Activated CD4-positive, alpha-beta T cell treated with anti-CD3 and anti-CD28 coated beads, Interleukin-2, amount 10 ng/mL, durations not matched to agents 7 days and 5 days (primary cell): ENCODE results near the gene DEPDC5. TPM values are rescaled to one million over a fixed set of nuclear protein-coding genes. Genes with fewer than 3 reads are reported as not detected.
"Not testable (repeated sequence)": the region's sequence is repeated elsewhere in the genome, so short reads cannot be mapped to it uniquely, and the experiment has no call there.

ENCODE experiments used
- CTCF ChIA-PET: fragments of 350-600 bp; sonication (Branson Sonifier 250); formaldehyde crosslinking; loops from one replicate; lab custom pipeline; 2021; ENCODE audit warnings: antibody characterized with exemption; lab: Charles Lee
- POLR2A ChIA-PET: fragments of 350-600 bp; sonication (Branson Sonifier 250); formaldehyde crosslinking; loops from one replicate; lab custom pipeline; 2021; ENCODE audit warnings: antibody characterized with exemption; lab: Charles Lee
- DNase-seq: peaks from one replicate; pipeline ENCODE4 v3.0.0-alpha.2; 2020
- H3K27ac Mint-ChIP-seq: one replicate; pipeline ENCODE4 v1.8.0; 2021; ENCODE audit warnings: mild to moderate bottlenecking, moderate library complexity, mixed read lengths
- H3K27me3 Mint-ChIP-seq: one replicate; pipeline ENCODE4 v1.8.0; 2021; ENCODE audit warnings: mixed read lengths
- H3K36me3 Mint-ChIP-seq: one replicate; pipeline ENCODE4 v1.8.0; 2021; ENCODE audit warnings: low read depth, mixed read lengths
- H3K4me1 Mint-ChIP-seq: one replicate; pipeline ENCODE4 v1.8.0; 2021; ENCODE audit warnings: mixed read lengths
- H3K4me3 Mint-ChIP-seq: one replicate; pipeline ENCODE4 v1.8.0; 2021; ENCODE audit warnings: mild to moderate bottlenecking, moderate library complexity, mixed read lengths
- H3K9me3 Mint-ChIP-seq: one replicate; pipeline ENCODE4 v1.8.0; 2021; ENCODE audit warnings: mixed read lengths
- total RNA-seq, 2 experiments: library from RNA; stranded (reverse); gene quantifications; one replicate each; pipeline ENCODE4 v1.2.3, GENCODE V29; 2021

Gene DEPDC5
- total RNA-seq, 2 experiments from 2014 or later, result 39.5 to 41.1 TPM

DNA sequence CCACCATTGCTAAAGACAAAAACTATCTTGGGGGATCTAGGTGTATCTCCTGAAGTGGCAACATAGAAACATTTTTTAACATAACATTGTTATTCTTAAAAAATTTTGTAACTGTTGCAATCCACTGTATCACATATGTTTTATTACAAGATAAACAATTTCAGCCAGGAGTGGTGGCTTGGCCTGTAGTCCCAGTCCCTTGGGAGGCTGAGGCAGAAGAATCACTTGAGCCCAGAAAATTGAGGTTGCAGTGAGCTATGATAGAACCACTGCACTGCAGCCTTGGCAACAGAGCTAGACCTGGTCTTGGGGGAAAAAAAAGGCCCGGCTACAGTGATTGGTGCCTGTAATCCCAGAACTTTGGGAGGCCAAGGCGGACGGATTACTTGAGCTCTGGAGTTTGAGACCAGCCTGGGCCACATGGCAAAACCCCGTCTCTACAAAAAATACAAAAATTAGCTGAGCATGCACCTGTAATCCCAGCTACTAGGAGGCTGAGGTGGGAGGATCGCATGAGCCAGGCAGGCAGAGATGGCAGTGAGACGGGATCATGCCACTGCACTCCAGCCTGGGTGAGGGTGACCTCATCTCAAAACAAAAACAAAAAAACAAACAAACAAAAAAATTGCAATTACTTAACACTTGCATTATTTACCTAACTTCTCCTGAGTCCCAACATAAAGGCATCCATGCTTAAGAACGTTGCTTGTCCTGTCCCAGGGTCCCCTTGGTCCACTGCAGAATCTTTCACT lies 1.5 kb upstream of the DEPDC5 start:
- POLR2A ChIA-PET, result interaction anchor here (0.6 kb wide), 1 partner anchor 405 kb away, joined by 4 read pairs; no protein-coding TSS in a partner anchor
- Mint-ChIP-seq H3K4me1 (peaks cover 61% of the 10 kb centered on the region), H3K9me3 (no peaks in the 10 kb centered on the region), H3K27me3 (no peaks in the 10 kb centered on the region), H3K4me3 (no peak overlapping the region), H3K36me3 (peaks cover 8% of the 10 kb centered on the region), H3K27ac (peak overlapping the region; percentile 100)
- DNase-seq, result no peak
- CTCF ChIA-PET, result interaction anchor here (1.0 kb wide), 1 partner anchor 87 kb away, joined by 3 read pairs; no protein-coding TSS in a partner anchor

DNA sequence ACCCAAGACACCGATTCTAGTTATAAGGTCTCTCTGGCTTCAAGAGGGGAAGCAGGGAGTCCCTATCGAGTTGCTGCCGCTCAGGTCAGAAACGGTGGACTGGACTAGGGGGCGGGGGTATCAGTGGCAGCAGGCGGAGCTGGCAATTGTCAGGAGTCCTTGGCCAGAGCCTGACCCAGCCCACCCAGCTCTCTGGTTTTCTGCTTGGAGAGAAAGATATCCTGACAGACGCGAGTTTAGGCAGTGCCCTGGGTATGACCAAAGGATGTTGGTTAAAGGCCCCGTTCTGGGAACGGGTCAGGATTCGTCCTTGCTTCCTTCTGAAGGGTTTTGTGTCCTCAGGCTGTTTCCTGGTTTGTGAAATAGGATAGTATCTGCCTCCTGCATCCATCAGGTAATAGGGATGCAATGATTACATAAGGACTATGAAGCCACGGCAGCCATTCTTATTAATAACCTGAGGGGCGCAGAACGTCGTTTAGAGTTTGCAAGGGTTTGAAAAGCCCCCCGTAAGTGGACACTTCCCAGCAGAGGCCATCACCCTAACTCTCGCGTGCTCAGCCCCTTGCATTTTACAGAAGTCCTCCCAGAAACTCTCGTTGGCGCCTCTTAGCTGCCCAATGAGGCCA lies 700 bp upstream of the DEPDC5 start:
- Mint-ChIP-seq H3K36me3 (no peaks in the 10 kb centered on the region), H3K27ac (peak overlapping the region; percentile 100), H3K4me3 (peak overlapping the region; percentile 75), H3K4me1 (peaks cover 54% of the 10 kb centered on the region), H3K9me3 (no peaks in the 10 kb centered on the region), H3K27me3 (no peaks in the 10 kb centered on the region)
- CTCF ChIA-PET, result interaction anchor here (1.6 kb wide), 1 partner anchor 218 kb away, joined by 4 read pairs; no protein-coding TSS in a partner anchor
- DNase-seq, result peak; percentile 12
- POLR2A ChIA-PET, result interaction anchor here (0.5 to 1.0 kb wide), 4 partner anchors 76 to 197 kb away, joined by 3 to 5 read pairs (median 4); no protein-coding TSS in a partner anchor

DNA sequence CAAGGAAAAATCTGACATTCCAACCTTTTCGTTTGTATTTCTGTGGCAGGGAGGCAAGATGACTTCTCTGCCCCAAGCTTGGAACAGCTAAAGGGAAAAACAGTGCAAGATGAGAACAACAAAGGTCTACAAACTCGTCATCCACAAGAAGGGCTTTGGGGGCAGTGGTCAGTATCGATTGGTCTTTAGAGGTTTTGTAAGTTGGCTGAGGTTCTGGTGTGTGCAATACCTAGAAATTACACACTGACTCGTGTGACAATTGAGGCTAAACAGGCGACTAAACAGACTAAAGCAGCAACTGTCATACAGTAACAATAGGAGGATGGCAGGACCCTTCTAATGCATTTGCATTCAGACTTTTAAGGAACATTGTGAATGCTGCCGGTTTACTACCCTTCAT lies 994 bp downstream of the DEPDC5 start:
- H3K9me3 Mint-ChIP-seq, result no peaks in the 10 kb centered on the region
- POLR2A ChIA-PET, result no interaction called here
- peak overlapping the region; percentile 75 for H3K4me3 Mint-ChIP-seq
- H3K27me3 Mint-ChIP-seq, result no peaks in the 10 kb centered on the region
- peaks cover 45% of the 10 kb centered on the region for H3K4me1 Mint-ChIP-seq
- CTCF ChIA-PET, result interaction anchor here (0.7 to 0.9 kb wide), 2 partner anchors 64 to 411 kb away, joined by 4 to 5 read pairs; no protein-coding TSS in a partner anchor
- DNase-seq, result no peak
- H3K36me3 Mint-ChIP-seq, result no peaks in the 10 kb centered on the region
- H3K27ac Mint-ChIP-seq, result peak overlapping the region; percentile 100

DNA sequence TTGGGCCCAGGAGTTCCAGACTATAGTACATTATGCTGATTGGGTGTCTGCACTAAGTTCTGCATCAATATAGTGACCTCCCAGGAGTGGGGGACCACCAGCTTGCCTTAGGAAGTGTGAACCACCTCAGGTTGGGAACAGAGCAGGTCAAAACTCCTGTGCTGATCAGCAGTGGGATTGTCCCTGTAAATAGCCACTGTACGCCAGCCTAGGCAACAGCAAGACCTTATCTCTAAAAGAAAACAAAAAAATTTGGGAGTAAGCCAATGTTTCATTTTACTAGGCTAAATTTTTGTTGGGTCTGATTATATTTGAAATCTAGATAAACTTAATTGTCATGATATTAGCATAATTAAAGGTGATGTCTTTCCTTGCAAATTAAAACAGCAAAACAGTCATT lies 3.4 kb downstream of the DEPDC5 start:
- ChIA-PET CTCF (no interaction called here), POLR2A (no interaction called here)
- H3K9me3 Mint-ChIP-seq, result no peaks in the 10 kb centered on the region
- H3K4me1 Mint-ChIP-seq, result peaks cover 34% of the 10 kb centered on the region
- H3K4me3 Mint-ChIP-seq, result no peak overlapping the region
- peaks cover 11% of the 10 kb centered on the region for H3K36me3 Mint-ChIP-seq
- H3K27me3 Mint-ChIP-seq, result no peaks in the 10 kb centered on the region
- DNase-seq, result no peak
- H3K27ac Mint-ChIP-seq, result no peak overlapping the region

DNA sequence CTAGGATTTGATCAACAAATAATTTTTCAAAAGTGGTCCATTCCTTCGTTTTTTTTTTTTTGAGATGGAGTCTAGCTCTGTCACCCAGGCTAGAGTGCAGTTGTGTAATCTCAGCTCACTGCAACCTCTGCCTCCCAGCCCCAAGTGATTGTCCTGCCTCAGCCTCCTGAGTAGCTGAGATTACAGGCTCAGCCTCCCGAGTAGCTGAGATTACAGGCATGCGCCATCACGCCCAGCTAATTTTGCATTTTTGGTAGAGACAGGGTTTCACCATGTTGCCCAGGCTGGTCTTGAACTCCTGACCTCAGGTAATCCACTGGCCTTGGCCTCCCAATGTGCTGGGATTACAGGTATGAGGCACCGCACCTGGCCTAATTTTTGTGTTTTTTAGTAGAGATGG lies 5.0 kb downstream of the DEPDC5 start:
- peaks cover 11% of the 10 kb centered on the region for H3K36me3 Mint-ChIP-seq
- CTCF ChIA-PET, result interaction anchor here (0.6 to 1.3 kb wide), 4 partner anchors 9 to 480 kb away, joined by 3 read pairs; partner anchors contain the start of genes DRG1 and PRR14L
- H3K4me3 Mint-ChIP-seq, H3K27me3 Mint-ChIP-seq, H3K27ac Mint-ChIP-seq, DNase-seq, POLR2A ChIA-PET, H3K9me3 Mint-ChIP-seq: not testable (repeated sequence)
- H3K4me1 Mint-ChIP-seq, result peaks cover 22% of the 10 kb centered on the region

DNA sequence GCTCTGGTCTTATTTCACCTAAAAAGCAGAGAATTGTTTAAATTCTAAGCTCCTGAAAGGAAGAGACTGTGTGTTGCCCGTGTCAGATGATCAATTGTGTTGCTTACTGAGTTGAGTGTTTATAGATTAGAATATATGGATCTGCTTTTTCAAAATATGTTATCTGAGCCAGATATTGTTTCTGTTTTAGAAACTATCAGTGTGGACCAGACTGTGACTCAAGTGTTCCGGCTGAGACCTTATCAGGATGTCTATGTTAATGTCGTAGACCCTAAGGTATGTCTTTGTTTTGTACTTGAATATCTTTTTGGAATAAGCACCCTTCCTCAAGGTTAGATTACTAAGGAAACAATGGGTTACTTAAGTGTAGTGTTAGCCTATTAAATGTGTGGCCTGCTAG lies 11.0 kb downstream of the DEPDC5 start:
- Mint-ChIP-seq H3K36me3 (peaks cover 35% of the 10 kb centered on the region), H3K4me3 (no peak overlapping the region), H3K9me3 (no peaks in the 10 kb centered on the region), H3K27me3 (no peaks in the 10 kb centered on the region), H3K4me1 (no peaks in the 10 kb centered on the region), H3K27ac (no peak overlapping the region)
- CTCF ChIA-PET, result no interaction called here
- POLR2A ChIA-PET, result no interaction called here
- DNase-seq, result no peak

DNA sequence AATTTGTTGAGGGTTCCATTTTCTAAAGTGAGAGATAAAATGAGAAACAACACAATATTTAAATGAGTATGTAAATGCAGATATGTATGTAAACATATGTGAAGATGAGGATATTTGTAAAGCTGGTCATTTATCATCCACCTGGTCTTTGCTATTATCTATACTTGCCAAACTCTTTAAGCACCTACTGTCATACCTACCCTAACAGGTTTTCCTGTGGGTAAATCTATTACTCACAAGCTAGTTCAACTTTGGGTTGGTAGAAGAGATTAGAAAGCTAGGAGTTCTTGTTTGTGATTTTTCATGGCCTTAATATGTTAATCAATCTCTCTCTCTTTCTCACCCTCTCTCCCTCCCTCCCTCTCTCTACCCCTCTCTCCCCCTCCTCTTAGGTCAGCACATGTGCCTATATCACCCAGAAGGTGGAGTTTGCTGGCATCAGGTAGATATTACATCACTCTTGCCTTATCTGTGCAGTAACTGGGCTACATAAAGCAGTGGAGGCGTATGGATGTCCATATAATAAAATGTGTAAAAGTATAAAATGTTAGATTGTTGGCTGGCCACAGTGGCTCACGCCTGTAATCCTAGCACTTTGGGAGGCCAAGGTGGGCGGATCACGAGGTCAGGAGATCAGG lies 14.7 kb downstream of the DEPDC5 start:
- CTCF ChIA-PET, result interaction anchor here (0.6 to 0.7 kb wide), 2 partner anchors 84 to 202 kb away, joined by 3 read pairs; no protein-coding TSS in a partner anchor
- no peaks in the 10 kb centered on the region for H3K4me1 Mint-ChIP-seq

DNA sequence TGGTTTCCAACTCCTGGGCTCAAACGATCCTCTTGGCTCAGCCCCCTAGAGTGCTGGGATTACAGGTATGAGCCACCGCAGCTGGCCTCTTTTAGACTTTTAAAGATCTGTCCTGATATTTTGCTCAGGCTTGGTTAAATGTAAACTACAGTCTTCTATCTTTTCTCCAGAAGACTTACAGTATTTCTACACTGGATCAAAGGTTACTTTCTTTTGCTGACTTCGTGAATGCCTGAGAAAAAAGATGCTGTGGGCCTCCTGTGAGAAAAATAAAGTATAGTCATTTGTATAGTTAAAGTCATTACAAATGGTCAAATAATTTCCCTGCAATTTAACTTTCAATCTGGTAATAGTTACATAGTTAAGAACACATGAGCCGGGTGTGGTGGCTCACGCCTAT lies 19.6 kb downstream of the DEPDC5 start:
- H3K4me1 Mint-ChIP-seq, result no peaks in the 10 kb centered on the region
- POLR2A ChIA-PET, result no interaction called here

More for the DNA sequence above, 14.7 kb downstream of the DEPDC5 start:
- no peak for DNase-seq
- Mint-ChIP-seq H3K4me3 (no peak overlapping the region), H3K9me3 (no peaks in the 10 kb centered on the region), H3K27me3 (no peaks in the 10 kb centered on the region), H3K27ac (no peak overlapping the region), H3K36me3 (peaks cover 27% of the 10 kb centered on the region)
- POLR2A ChIA-PET, result no interaction called here

DNA sequence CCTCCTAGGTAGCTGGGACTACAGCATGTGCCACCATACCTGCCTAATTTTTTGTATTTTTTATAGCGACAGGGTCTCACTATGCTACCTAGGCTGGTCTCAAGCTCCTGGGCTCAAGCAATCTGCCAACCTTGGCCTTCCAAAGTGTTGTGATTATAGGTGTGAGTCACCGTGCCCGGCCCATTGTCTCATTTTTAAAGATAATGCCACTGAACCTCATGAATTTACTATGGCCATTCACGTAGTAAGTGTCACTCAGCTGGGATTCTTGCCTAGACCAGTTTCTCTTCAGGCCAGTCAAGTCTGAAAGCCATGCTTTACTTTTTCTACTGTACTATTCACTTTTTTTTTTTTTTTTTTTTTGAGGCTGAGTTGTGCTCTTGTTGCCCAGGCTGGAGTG lies 22.4 kb downstream of the DEPDC5 start:
- CTCF ChIA-PET, result no interaction called here
- no peak for DNase-seq
- Mint-ChIP-seq H3K4me1 (no peaks in the 10 kb centered on the region), H3K9me3 (no peaks in the 10 kb centered on the region), H3K27me3 (no peaks in the 10 kb centered on the region), H3K36me3 (peaks cover 36% of the 10 kb centered on the region), H3K27ac (no peak overlapping the region), H3K4me3 (no peak overlapping the region)
- POLR2A ChIA-PET, result no interaction called here

More for the DNA sequence above, 19.6 kb downstream of the DEPDC5 start:
- H3K4me3 Mint-ChIP-seq, result no peak overlapping the region
- no peak overlapping the region for H3K27ac Mint-ChIP-seq
- CTCF ChIA-PET, result interaction anchor here (1.1 kb wide), 1 partner anchor 9 kb away, joined by 3 read pairs; no protein-coding TSS in a partner anchor
- DNase-seq, result no peak
- no peaks in the 10 kb centered on the region for H3K9me3 Mint-ChIP-seq
- no peaks in the 10 kb centered on the region for H3K27me3 Mint-ChIP-seq
- peaks cover 24% of the 10 kb centered on the region for H3K36me3 Mint-ChIP-seq

DNA sequence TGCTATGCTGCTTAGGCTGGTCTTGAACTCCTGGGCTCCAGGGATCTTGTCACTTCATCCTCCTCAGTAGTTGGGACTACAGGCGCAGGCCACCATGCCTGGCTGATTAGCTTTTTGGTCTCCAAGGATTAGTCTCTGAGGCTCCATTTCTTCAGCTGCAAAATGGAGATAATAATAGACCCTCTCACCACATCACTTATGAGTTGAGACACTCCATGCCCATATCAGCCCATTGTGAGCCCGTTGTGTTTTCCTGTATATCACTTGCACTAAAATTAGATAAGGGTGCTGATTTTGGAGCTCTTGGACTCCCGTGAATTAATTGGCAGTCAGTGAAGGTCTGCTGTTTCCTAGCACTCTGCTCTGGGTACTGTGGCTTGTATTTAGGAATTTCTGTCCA lies 36.0 kb downstream of the DEPDC5 start:
- H3K4me3 Mint-ChIP-seq, result no peak overlapping the region
- H3K4me1 Mint-ChIP-seq, result peaks cover 5% of the 10 kb centered on the region
- no peak overlapping the region for H3K27ac Mint-ChIP-seq
- H3K9me3 Mint-ChIP-seq, result no peaks in the 10 kb centered on the region
- peaks cover 18% of the 10 kb centered on the region for H3K36me3 Mint-ChIP-seq
- no peaks in the 10 kb centered on the region for H3K27me3 Mint-ChIP-seq
- CTCF ChIA-PET, result no interaction called here
- POLR2A ChIA-PET, result no interaction called here
- DNase-seq, result no peak

DNA sequence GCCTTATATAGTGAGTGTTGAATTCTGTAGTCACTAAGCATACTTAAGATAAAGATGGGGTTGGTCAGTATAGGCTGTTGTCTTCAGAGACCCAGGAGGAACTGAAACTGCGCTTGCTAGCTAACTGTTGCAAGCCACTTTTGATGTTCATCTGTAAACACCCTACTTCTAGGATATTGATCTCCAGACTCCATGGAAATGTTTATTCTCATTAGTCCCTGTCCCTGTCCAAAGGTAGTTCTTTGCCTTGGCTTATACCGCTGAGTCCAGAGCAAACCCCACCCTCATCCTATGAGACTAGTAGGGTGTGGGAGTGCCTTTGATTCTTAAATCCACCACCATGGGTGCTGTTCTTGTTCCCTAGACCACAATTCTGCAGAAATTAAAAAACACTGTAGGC lies 36.4 kb downstream of the DEPDC5 start:
- Mint-ChIP-seq H3K9me3 (no peaks in the 10 kb centered on the region), H3K27ac (no peak overlapping the region), H3K27me3 (no peaks in the 10 kb centered on the region), H3K4me1 (peaks cover 5% of the 10 kb centered on the region), H3K4me3 (no peak overlapping the region), H3K36me3 (peaks cover 14% of the 10 kb centered on the region)
- CTCF ChIA-PET, result no interaction called here
- POLR2A ChIA-PET, result no interaction called here
- DNase-seq, result no peak

DNA sequence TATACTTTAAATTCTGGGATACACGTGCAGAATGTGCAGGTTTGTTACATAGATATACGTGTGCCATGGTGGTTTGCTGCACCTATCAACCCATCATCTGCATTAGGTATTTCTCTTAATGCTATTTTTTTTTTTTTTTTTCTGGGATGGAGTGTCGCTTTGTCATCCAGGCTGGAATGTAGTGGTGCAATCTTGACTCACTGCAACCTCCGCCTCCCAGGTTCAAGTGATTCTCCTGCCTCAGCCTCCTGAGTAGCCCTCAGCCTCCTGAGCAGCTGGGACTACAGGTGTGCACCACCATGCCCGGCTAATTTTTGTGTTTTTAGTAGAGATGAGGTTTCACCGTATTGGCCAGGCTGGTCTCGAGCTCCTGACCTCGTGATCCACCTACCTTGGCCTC lies 45.5 kb downstream of the DEPDC5 start:
- DNase-seq, H3K9me3 Mint-ChIP-seq, H3K27me3 Mint-ChIP-seq, CTCF ChIA-PET, H3K4me1 Mint-ChIP-seq, H3K27ac Mint-ChIP-seq, H3K4me3 Mint-ChIP-seq, POLR2A ChIA-PET: not testable (repeated sequence)
- H3K36me3 Mint-ChIP-seq, result peaks cover 30% of the 10 kb centered on the region
